Measurements from ENCODE around the gene MAL. TPM values are rescaled to one million over a fixed set of nuclear protein-coding genes. Genes with fewer than 3 reads are reported as not detected.

The MAL gene
- polyA plus RNA-seq, 1 of the 3 experiments (the other 2 are of a cell fraction), result not detected

GRCh38 chr2:95026471-95027368, 1.2 kb downstream of the MAL start:
- CTCF ChIA-PET, result interaction anchor here (0.7 to 6.0 kb wide), 4 partner anchors 17 to 89 kb away, joined by 3 to 61 read pairs (median 30); no protein-coding TSS in a partner anchor
- H3F3A ChIP-seq (replicated peaks; ENCODE audit: insufficient read depth), result no peaks in the 10 kb centered on the region
- H3K27me3 ChIP-seq (ENCODE audit: insufficient read depth), result peaks cover 86% of the 10 kb centered on the region
- no peak overlapping the region for H3K4me3 ChIP-seq (ENCODE audit: low read depth in 2 of 2, low read length in 1 of 2)
- no peaks in the 10 kb centered on the region for H3K9me3 ChIP-seq
- WGBS (ENCODE audit: low lambda C conversion rate), result 29% methylated on average over 23 of the region's 47 CpGs
- H3K4me2 ChIP-seq, result no peak overlapping the region
- no peak overlapping the region for H2AFZ ChIP-seq (ENCODE audit: low read depth)
- POLR2A ChIA-PET, result no interaction called here
- H3K27ac ChIP-seq (ENCODE audit: low read depth in 2 of 2, low read length in 1 of 2), result no peak overlapping the region
- TF ChIP-seq ZBTB33 (IDR thresholded peaks at IDR 0.05; ENCODE audit: borderline replicate concordance, low read depth) (no peak), IRF3 (IDR thresholded peaks at IDR 0.05; ENCODE audit: low read depth, low read length) (no peak), RAD21 (IDR thresholded peaks at IDR 0.05; ENCODE audit: low read length) (no peak)
- H3K36me3 ChIP-seq (replicated peaks in 1 of 2; ENCODE audit: control insufficient read depth in 1 of 2, insufficient read depth in 2 of 2, low read length in 1 of 2), result no peaks in the 10 kb centered on the region
- H3K4me1 ChIP-seq (ENCODE audit: control insufficient read depth in 1 of 2, insufficient read depth in 2 of 2, low read depth in 1 of 2, low read length in 1 of 2), result peaks cover 0 to 2% of the 10 kb centered on the region in 2 experiments; a peak in 1 of 4 replicates
- no peaks in the 10 kb centered on the region for H4K20me1 ChIP-seq (ENCODE audit: insufficient read depth)
- no peak overlapping the region for H3K9ac ChIP-seq
- no peaks in the 10 kb centered on the region for H3K9me2 ChIP-seq
- no peak for DNase-seq
- H3K79me2 ChIP-seq (ENCODE audit: insufficient read depth), result no peaks in the 10 kb centered on the region

- no peak overlapping the region; the same call in 1 of the 2 replicates for H3K4me2 ChIP-seq
- CTCF ChIA-PET, result interaction anchor here (0.7 to 6.0 kb wide), 2 partner anchors 51 to 88 kb away, joined by 4 to 61 read pairs; no protein-coding TSS in a partner anchor
- TF ChIP-seq REST (IDR thresholded peaks at IDR 0.05; ENCODE audit: low read depth, low read length) (no peak), TAF1 (IDR thresholded peaks at IDR 0.05; ENCODE audit: borderline replicate concordance, low read depth, low read length) (no peak), ZBTB33 (IDR thresholded peaks at IDR 0.05; ENCODE audit: borderline replicate concordance, low read depth) (no peak), RXRA (IDR thresholded peaks at IDR 0.05; ENCODE audit: borderline replicate concordance, low read depth) (no peak), FOSL2 (IDR thresholded peaks at IDR 0.05; ENCODE audit: borderline replicate concordance, low read depth) (no peak), GABPA (IDR thresholded peaks at IDR 0.05; ENCODE audit: low read depth) (no peak), NFIC (IDR thresholded peaks at IDR 0.05; ENCODE audit: borderline replicate concordance) (no peak), POLR2AphosphoS5 (IDR thresholded peaks at IDR 0.05; ENCODE audit: low read depth, low read length) (no peak), MEF2A (IDR thresholded peaks at IDR 0.05; ENCODE audit: borderline replicate concordance, low read depth) (no peak), FOXJ3 (CRISPR knock-in tag; IDR thresholded peaks at IDR 0.05) (no peak), TEAD4 (IDR thresholded peaks at IDR 0.05; ENCODE audit: borderline replicate concordance, insufficient read depth) (no peak), USF2 (IDR thresholded peaks at IDR 0.05; ENCODE audit: borderline replicate concordance, low read depth, low read length) (no peak)
These were observed 1.8 kb downstream of the MAL start for GRCh38 chr2:95027369-95027720.

More at GRCh38 chr2:95027369-95027720, 1.8 kb downstream of the MAL start:
- H3K79me2 ChIP-seq (ENCODE audit: insufficient read depth), result no peaks in the 10 kb centered on the region
- H3K4me1 ChIP-seq (ENCODE audit: control insufficient read depth in 1 of 2, insufficient read depth in 2 of 2, low read depth in 1 of 2, low read length in 1 of 2), result peaks cover 0 to 2% of the 10 kb centered on the region in 2 experiments; a peak in 1 of 4 replicates
- no peak overlapping the region for H3K4me3 ChIP-seq (ENCODE audit: low read depth in 2 of 2, low read length in 1 of 2)
- no peaks in the 10 kb centered on the region for H3K36me3 ChIP-seq (replicated peaks in 1 of 2; ENCODE audit: control insufficient read depth in 1 of 2, insufficient read depth in 2 of 2, low read length in 1 of 2)
- POLR2A ChIA-PET, result no interaction called here
- no peak overlapping the region for H2AFZ ChIP-seq (ENCODE audit: low read depth)
- H3K9me3 ChIP-seq, result no peaks in the 10 kb centered on the region
- H3K9ac ChIP-seq, result no peak overlapping the region
- no peaks in the 10 kb centered on the region for H3F3A ChIP-seq (replicated peaks; ENCODE audit: insufficient read depth)
- no peaks in the 10 kb centered on the region for H3K9me2 ChIP-seq
- H3K27ac ChIP-seq (ENCODE audit: low read depth in 2 of 2, low read length in 1 of 2), result no peak overlapping the region
- no peaks in the 10 kb centered on the region for H4K20me1 ChIP-seq (ENCODE audit: insufficient read depth)
- H3K27me3 ChIP-seq (ENCODE audit: insufficient read depth), result peaks cover 92% of the 10 kb centered on the region
- WGBS (ENCODE audit: low lambda C conversion rate), result 22% methylated on average over 9 of the region's 9 CpGs
- no peak for DNase-seq

Data from SK-N-SH (cell line).